ENCODE results near the gene ZNF26.

GRCh38 chr12:132986885-132987225 is 688 bp downstream of the ZNF26 start:
- TF ChIP-seq ZNF274 (IDR thresholded peaks at IDR 0.05; ENCODE audit: low read depth, low read length): no peak
- TF ChIP-seq YY1 (IDR thresholded peaks at IDR 0.05; ENCODE audit: insufficient read depth, insufficient read length): no peak
